Neural cell (in vitro differentiated cells): ENCODE results near the gene ABI3BP.

Experiments
- CTCF ChIP-seq: fragments of 450-650 bp; IDR thresholded peaks from 2 replicates; pipeline ENCODE4 v1.5.1; 2014; ENCODE audit warnings: antibody characterized with exemption, mild to moderate bottlenecking, moderate library complexity; ENCODE audit not compliant: poor library complexity, severe bottlenecking
- EZH2 ChIP-seq: fragments of 200-600, 300-800 bp; shearing (Covaris generic), sonication (generic); IDR thresholded peaks from 2 replicates; pipeline ENCODE4 v1.6.1; 2014; ENCODE audit warnings: antibody characterized with exemption, low read length, borderline replicate concordance, mild to moderate bottlenecking; ENCODE audit not compliant: insufficient read depth, poor library complexity, severe bottlenecking
- RAD21 ChIP-seq: fragments of 450-650 bp; conservative IDR thresholded peaks from 2 replicates; pipeline ENCODE4 v1.6.1; 2014; ENCODE audit warnings: antibody characterized with exemption, mild to moderate bottlenecking, moderate library complexity

- TF ChIP-seq CTCF (no peak), RAD21 (no peak), EZH2 (no peak)
These were observed 60.7 kb downstream of the ABI3BP start for GRCh38 chr3:100932491-100932890.
